ENCODE measurements around the gene CAPNS1.

CAPNS1 gene

DNA sequence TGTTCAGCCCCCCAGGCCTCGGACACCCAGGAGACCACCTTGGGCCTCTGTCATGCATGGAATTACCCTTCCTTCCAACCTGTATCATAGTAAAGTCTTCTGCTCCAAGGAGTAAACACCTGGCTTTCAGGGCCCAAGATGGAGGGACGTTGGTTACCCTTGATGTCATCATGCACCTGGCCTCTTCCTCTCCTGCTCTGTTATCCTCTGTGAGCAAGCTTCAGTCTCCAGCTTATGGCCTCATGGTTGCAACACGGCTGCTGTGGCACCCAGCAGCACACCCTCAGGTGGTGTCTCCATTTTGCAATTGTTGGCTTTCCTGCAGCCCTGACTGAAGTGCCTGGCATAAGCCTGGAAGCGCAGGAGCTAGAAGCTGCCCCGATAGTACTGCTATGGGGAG lies 32.9 kb upstream of the CAPNS1 start:
- in situ Hi-C loops (cut with HindIII; ENCODE audit: low sequenced_read_pairs), result no loop called here
- DNase-seq (ENCODE audit: low read depth, low spot score), result no peak
- H3K4me3 ChIP-seq (ENCODE audit: low read depth, low read length), result no peak overlapping the region
- TF ChIP-seq, protein P1, sequence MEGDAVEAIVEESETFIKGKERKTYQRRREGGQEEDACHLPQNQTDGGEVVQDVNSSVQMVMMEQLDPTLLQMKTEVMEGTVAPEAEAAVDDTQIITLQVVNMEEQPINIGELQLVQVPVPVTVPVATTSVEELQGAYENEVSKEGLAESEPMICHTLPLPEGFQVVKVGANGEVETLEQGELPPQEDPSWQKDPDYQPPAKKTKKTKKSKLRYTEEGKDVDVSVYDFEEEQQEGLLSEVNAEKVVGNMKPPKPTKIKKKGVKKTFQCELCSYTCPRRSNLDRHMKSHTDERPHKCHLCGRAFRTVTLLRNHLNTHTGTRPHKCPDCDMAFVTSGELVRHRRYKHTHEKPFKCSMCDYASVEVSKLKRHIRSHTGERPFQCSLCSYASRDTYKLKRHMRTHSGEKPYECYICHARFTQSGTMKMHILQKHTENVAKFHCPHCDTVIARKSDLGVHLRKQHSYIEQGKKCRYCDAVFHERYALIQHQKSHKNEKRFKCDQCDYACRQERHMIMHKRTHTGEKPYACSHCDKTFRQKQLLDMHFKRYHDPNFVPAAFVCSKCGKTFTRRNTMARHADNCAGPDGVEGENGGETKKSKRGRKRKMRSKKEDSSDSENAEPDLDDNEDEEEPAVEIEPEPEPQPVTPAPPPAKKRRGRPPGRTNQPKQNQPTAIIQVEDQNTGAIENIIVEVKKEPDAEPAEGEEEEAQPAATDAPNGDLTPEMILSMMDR (IDR thresholded peaks at IDR 0.05; ENCODE audit: low read depth, low read length), result no peak

DNA sequence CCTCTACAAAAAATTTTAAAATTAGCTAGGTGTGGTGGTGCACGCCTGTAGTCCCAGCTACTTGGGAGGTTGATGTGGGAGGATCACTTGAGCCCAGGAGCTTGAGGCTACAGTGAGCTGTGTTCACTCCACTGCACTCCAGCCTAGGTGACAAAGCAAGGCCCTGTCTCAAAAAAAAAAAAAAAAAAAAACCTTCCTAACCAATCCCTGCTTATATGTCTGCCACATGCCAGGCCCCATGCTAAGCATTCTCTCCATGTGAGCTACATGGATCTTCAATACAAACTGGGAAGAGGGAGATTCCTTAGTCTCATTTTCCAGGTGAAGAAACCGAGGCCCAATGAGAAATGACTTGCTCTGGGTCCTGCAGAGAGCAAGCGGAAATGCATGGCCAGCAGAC lies 31.2 kb upstream of the CAPNS1 start:
- in situ Hi-C loops (cut with HindIII; ENCODE audit: low sequenced_read_pairs), result no loop called here
- no peak for DNase-seq (ENCODE audit: low read depth, low spot score)
- no peak overlapping the region for H3K4me3 ChIP-seq (ENCODE audit: low read depth, low read length)
- TF ChIP-seq, protein P1 (IDR thresholded peaks at IDR 0.05; ENCODE audit: low read depth, low read length), result no peak

DNA sequence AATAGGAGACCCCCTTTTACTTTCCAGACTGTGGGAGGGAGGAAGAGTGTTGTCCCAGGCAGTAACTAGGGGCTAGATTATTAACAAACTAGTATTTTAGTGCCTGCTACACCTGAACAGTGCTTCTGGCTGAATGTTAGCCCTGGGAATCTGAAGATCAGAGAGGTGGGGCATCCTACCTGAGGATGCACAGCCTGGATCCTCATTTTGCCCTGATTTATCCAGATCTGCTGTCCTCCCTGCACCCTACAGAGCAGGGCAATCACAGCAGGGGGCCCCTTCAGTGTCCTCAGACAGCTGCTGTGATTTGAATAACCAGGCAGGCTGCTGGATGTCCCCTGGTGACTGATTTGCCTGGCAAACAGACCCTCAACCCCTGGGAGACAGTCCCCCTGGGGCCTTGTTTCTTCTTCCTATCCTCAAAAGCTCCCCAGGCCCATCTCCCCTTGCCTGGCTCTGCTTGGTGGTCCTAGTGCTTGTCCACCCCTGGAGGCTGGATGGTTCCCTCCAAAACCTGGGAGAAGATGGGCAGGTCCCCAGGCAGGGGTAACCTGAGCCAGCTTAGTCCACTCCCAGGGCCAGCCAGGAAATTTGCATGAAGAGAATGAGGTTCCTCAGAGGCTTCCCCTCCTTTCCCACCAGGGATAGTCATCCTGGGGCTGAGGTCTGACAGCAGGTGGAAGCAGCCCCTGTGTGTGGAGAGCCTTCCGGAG lies 29.2 kb upstream of the CAPNS1 start, which contains the start of gene OVOL3:
OVOL3 (plus strand) TSS at position 657 of the 713 bp plus-strand sequence. CDS start 60 bp downstream, outside the sequence.
- no peak for DNase-seq (ENCODE audit: low read depth, low spot score)
- TF ChIP-seq, protein P1 (IDR thresholded peaks at IDR 0.05; ENCODE audit: low read depth, low read length), result no peak
- in situ Hi-C loops (cut with HindIII; ENCODE audit: low sequenced_read_pairs), result no loop called here
- no peak within 1 kb of the TSS for H3K4me3 ChIP-seq (ENCODE audit: low read depth, low read length)

DNA sequence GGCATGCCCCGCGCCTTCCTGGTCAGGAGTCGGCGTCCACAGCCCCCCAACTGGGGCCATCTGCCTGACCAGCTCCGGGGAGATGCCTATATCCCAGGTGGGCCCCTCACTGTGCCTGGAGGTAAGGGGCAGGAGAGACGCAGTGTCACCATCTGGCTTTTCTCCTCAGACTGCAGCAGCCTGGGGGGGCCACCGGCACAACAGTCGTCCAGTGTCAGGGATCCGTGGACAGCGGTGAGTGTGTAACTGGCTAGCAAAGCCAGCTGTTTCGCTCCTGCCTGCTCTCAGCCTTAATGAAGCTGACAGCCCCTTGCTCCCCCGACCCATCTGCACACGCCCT lies 28.7 kb upstream of the CAPNS1 start:
- in situ Hi-C loops (cut with HindIII; ENCODE audit: low sequenced_read_pairs), result no loop called here
- no peak for DNase-seq (ENCODE audit: low read depth, low spot score)
- TF ChIP-seq, protein P1 (IDR thresholded peaks at IDR 0.05; ENCODE audit: low read depth, low read length), result no peak
- H3K4me3 ChIP-seq (ENCODE audit: low read depth, low read length), result no peak overlapping the region

DNA sequence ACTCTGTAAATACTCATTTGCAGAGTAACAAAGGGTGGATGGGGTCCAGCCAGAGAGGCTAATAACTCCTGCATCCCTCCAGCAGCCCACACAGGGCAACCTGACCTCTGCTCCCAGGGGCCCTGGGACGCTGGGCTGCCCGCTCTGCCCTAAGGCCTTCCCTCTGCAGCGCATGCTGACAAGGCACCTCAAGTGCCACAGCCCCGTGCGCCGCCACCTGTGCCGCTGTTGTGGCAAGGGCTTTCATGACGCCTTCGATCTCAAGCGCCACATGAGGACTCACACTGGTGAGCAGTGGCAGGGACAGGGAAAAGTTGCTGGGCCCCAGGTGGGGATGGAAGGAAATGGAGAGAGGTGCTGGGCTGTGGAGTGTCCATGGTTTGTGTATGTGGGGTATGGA lies 27.2 kb upstream of the CAPNS1 start:
- in situ Hi-C loops (cut with HindIII; ENCODE audit: low sequenced_read_pairs), result no loop called here
- no peak for DNase-seq (ENCODE audit: low read depth, low spot score)
- TF ChIP-seq, protein P1 (IDR thresholded peaks at IDR 0.05; ENCODE audit: low read depth, low read length), result no peak
- no peak overlapping the region for H3K4me3 ChIP-seq (ENCODE audit: low read depth, low read length)

DNA sequence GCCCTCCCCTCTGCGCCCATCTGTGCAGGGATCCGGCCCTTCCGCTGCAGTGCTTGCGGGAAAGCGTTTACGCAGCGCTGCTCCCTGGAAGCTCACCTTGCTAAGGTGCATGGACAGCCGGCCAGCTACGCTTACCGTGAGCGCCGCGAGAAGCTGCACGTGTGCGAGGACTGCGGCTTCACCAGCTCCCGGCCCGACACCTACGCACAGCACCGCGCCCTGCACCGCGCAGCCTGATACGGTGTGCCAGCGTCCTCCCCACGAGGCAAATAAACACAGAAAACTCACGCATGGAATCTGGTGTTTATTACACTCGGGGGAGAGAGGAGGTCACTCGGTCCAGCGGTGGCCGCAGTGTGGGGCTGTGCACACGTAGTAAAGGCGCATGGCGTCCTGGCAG lies 26.4 kb upstream of the CAPNS1 start:
- H3K4me3 ChIP-seq (ENCODE audit: low read depth, low read length), result peak overlapping the region; percentile 95
- in situ Hi-C loops (cut with HindIII; ENCODE audit: low sequenced_read_pairs), result no loop called here
- no peak for DNase-seq (ENCODE audit: low read depth, low spot score)
- TF ChIP-seq, protein P1 (IDR thresholded peaks at IDR 0.05; ENCODE audit: low read depth, low read length), result no peak
